SKM-1 treated with dmso at 0.1 percent for 144 hours (cell line): ENCODE measurements around the gene ZNF862.
"Not testable (repeated sequence)": the region's sequence is repeated elsewhere in the genome, so short reads cannot be mapped to it uniquely, and the experiment has no call there.

Experiments used
- DNase-seq: peaks from one replicate; lab custom pipeline; 2025; ENCODE audit not compliant: unreplicated experiment; lab: John Stamatoyannopoulos, UW

The ZNF862 gene

DNA sequence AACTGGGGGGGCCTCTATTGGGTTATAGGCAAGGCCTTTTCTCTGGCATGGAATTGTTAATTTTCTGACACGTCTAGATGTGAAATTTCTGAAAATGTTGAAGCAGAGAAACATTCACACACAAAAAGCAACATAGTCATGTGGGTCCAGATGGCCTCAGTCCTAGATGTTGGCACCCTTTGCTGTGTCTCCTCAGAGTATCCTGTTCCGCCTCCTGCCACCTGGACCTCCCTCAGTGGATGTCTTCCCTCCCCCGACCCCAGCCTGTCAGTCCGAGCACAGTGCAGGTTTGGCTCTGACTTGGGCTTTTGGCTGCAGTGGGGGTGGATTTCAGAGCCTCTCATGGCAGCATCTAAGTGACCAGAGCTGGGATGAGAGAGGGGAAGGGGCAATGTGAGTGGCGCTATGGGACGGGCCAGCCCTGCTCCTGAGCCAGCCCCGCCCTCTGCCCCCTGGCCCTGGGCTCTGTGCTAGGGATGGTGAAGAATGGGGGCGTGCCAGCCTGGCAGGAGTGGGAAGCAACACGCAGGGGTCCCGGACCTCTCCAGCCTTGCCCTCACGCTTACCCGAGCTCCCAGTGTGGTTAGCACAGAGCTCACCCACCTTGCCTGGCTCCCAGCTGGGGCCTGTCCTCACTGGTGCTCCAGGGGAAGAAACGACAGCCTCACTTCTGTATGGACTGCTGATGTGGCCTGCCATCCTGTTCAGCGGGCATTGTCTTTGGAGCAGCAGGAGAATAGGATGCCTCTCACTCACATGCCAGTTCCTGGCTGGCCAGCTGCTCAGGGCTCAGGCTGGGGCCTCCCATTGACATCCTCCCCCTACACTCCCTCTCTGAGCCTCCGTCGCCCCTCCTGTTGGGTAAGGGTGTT lies 41.8 kb downstream of the ZNF862 start:
- DNase-seq, result no peak

DNA sequence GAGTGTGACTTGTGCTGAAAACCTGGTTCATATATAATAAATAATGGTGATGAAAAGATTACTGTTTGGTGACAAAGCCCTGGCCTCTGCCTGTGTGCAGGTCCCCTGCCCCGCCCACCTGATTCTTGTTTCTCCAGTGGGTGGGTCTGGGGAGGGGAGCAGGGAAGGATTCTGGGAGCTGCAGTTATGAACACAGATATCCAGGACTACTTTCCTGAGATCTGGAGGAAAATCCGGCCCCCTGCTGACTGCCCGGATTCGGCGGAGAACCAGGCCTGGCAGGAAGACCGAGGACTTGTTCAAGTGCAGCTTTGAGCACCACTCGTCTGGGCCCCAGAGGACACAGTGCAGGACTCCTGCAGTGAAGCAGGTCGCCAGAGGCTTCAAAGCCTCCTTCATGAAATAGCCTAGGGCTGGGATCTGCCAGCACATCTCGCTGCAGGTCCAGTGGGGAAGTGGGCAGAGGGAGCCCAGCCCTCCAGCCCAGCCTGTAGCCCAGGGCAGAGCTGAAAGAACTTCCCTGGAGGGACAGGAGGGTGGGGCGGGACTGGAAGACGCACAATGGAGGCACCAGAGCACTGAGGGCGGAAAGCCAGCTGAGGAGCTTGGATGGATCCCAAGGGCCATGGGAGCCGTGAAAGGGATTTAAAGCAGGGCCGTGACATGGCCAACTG lies 42.6 kb downstream of the ZNF862 start:
- DNase-seq, result no peak

DNA sequence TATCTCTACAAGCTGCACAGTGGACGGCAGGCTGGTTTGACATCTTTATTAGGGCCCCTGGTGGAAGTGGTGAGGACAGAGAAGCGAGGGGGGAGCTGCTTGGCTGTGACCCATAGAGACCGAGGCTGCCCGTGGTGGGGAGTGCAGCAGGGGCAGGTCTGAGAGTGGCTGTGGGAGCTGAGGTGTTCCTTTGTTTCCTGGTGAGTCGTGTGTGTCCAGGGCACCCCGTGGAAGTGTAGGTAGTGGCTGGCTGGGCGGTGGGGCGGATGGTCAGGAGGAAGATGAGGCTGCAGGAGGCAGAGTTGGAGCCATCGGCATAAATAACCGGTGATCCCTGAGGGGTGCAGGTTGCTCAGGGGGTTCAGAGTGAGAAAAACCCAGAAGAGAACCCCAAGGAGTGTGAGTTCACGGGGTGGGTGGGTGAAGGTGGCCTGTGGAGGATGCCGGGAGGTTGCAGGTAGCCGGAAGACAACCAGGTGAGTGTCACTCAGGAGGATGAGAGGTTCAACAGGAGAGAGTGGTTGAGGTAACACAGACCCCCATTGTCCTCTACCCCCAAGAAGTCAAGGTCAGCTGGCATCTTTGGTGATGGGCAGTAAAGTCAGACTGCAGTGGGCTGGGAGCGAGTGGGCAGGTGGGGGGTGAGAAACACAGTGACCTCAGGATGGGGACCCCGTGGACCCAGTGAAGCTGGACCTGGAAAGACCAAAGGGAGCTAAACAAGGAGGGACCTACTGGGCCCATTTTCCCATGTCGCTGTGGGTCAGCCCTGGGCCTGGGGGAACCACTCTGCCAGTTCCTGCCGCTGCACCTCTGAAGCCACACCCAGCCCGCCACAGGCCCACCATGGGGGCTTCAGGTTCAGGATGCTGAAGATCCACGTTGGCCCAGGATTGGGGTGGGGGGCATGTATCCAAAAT lies 43.4 kb downstream of the ZNF862 start:
- no peak for DNase-seq

DNA sequence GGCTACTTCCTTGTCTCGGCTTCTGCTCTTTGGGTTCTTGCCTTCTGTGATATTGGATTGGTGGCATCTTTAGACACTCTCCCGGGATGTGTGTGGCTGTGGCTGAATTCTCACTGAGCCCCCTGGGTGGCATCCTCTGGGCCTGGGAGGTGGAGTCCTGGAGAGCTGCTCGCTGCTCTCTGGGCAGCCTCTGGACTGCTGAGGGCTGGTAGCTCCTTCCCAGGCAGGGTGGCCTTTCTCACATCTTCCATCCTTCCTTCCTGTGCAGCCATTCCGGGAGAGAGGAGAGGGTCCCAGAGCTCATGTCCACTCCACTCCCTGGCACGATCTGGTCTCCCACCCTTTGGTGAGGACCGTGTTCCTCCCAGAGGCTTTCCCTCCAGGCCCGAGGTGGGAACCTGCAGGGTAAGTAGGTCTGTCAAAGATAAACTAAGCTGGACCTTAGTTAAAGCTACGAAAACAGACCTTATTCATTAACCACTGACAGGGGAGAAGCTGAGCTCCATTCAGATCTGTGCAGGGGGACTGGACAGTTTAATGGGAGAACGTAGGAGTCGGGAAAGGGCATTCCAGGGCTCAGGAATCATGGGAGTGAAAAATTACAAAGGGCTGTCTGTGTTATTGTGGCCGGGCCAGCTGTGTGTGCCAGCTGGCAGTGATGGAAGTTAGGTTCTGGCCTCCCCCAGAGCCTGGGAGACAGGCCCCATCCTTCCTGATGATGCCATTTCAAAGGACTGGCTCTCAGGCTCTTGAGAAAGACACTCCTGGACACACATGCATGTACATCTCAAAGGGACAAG lies 44.3 kb downstream of the ZNF862 start:
- DNase-seq, result no peak

DNA sequence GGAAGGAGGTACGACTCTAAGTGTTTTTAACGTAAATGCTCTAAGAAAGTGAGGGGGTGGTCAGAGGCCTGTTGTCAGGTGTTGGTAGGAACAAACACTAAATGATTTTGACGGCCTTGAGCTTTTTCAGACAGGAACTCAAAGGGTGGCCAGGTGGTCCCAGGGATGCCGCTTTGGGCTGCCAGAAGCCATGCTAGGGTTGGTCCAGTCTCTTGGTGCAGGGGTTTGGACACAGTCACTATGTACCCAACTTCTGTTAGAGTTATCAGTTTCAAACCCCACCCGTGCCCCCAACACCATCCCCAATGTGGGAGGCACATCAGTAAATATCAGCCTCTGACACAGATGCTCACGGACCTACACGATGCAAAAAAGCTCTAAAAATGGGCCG lies 44.9 kb downstream of the ZNF862 start:
- no peak for DNase-seq

DNA sequence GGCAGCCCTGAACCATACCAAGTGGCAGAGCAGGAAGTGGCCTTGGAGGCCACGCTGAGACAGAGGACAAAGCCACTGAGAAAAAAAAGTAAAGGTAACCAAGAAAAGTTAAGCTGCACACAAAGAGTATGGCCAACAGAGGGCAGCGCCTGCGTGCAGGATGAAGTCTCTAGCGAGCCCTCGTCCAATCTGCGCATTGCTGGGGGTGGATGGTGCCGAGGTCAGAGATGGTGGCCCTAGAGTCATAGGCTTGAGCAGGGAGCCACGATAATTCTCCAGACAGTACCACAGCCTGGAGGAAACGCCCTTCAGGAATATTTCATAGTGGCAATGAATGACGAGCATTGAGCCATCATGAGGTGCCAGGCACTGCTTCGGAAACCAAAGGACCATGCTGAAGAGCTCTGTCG lies 45.3 kb downstream of the ZNF862 start:
- DNase-seq, result peak; percentile 5

DNA sequence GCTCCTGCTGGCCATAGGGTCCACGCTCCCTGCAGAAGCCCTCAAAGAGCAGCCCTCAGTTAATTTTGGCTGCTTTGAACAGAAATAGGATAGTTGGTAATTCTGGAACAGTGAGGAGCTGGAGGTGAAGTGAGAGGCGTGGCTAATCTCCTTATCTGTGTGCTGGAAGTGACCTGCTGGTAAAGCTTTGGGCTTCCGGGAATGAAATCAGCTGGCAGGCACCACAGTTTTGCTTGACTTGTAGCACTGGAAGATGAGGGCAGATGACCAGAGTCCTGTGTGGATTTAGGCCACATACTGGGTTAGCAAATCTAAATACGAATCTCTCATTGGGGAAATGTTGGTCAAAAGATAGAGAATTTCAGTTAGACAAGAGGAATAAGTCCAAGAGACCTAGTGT lies 45.8 kb downstream of the ZNF862 start:
- DNase-seq, result no peak

DNA sequence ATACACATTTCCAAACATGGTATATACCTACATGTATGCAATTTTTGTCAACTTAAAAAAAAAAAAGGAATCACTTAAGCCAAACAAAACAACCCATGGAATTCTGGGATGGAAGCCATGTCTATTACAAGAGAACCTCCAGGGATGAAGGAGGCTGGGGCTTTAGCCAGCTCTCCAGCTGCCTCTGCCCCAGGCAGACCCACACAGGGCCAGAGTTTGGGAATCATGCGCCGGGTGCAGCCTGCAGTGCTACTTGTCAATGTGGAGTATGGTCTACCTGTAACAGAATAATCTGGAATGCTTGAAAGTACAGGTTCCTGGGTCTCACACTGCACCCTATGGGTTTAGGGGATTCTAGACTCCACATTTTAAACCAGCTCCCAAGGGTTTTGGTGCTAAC lies 46.4 kb downstream of the ZNF862 start:
- DNase-seq, result no peak

DNA sequence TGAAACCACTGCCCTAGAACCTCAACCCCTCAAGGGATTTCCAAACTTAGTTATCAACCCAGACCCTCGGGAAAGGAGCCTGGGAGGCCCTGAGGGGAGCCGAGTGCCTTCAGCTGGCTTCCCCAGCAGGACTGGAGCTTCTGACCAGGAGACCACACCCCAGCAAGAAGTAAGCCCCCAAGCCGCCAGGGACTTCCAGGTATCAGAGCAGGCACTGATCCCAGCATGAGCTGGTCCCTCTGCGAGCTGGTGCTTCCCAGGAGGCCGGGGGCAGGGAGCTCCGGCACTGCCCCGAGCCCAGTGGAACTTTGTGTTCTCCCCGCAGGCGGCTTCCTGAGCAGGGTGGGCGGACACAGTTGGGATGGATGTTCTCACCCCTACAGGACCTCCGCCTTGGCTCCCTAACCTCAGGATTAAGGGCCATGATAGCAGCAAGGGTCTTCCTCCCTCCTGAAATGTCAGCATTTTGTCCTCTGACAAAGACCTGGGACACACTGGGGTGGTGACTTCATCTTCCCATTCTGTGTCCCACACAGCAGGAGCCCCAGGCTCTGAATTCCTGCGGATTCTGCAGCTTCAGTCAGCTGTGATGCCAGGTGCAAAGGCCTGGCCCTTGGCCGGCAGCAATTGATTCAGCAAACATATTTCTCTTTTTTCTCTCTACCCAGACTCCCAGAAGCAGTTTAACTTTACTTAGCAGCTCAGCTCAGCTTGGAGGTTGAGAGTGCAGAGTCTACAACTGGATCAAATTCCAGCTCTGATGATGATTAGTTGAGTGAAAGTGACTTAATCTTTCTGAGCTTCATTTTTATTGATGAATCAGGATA lies 47.2 kb downstream of the ZNF862 start:
- DNase-seq, result no peak

DNA sequence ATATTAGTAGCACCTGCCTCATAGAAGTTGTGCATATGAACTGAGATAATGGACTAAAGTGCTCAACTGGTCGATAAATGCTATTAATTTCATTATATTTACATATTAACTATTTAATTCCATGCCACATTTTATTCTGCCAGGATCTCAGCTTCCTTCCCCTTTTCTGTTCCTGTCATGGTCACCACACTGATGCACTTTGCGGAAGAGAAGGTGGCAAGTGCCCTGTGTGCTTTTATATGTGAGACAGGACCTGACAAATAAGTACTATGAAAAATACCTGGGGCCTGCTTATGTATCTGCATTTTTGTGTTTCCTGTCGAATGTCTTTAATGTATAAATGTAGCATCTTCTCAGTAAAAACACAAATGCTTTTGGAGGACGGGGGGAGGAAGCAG lies 47.8 kb downstream of the ZNF862 start:
- DNase-seq, result no peak

DNA sequence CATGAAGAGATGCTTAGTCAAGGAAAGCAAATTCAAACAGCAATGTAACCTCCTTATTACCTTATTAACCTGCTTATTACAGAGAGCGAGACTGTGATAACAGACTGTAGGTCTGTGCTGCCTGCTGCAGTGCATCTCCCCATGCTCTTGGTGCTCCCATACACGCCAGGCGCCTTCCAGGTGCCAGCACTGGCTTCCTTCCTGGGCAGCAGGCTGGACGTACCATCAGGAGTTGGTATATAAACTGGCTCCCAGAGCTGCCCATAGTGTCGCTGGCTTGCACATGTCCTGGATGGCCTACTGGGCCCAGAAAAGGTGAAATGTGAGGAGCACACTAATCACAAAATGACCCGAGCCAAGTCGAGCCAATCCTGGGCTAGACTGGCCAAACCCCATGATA lies 49.1 kb downstream of the ZNF862 start:
- no peak for DNase-seq

DNA sequence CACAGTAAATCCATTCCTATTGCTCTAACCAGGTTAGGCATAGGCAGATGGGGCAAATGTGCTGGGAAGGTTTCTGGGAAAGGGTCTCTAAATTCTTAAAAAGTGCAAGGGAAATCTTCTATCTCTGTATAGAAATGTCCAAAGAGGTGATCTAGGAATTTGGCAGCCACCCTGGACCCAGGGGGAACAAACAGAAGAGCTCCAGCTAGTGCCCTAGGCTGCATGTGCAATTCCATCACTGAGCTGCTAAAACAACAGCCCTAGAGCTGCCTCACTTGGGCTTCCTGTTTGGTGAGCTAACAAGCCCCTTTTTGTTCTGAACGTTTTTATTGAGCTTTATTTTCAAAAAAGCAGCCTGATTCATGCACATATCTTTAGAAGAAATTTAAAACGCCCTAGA lies 52.5 kb downstream of the ZNF862 start:
- DNase-seq, result not testable (repeated sequence)

DNA sequence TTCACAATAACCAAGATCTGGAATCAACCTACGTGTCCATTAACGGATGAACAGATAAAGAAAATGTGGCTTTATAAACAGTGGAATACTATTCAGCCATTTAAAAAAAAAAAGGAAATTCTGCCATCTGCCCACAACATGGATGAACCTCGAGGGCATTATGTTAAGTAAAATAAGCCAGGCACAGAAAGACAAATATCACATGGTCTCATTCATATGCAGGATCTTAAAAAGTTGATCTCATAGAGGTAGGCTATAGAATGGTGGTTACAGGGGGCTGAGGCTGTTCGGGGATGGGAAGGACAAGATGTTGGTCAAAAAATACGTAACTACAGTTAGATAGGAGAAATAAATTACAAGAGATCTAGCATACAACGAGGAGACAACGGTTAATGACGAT lies 56.8 kb downstream of the ZNF862 start:
- not testable (repeated sequence) for DNase-seq

DNA sequence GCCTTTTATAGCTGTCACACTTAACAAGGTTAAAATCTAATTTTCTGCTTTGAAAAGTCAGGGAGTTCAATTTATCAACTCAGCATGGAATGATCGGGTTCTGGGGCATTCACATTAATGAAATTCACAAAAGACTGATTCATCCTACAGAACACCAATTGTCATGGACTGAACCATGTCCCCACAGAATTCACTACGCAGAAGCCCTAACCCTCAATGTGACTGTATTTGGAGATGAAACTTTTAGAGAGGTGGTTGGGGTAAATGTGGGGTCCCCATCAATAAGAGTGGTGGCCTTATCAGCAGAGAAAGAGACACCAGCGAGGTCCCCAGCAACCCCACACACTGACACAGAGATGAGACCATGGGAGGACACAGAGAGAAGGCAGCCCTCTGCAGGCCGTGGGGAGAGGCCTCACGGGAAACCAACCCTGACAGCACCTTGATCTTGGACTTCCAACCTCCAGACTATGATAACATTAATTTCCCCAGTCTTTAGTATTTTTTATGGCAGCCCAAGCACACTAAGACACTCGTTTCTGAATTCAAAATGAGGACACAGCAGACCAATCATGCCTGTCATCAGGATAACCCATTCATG lies 69.7 kb downstream of the ZNF862 start:
- DNase-seq, result not testable (repeated sequence)

DNA sequence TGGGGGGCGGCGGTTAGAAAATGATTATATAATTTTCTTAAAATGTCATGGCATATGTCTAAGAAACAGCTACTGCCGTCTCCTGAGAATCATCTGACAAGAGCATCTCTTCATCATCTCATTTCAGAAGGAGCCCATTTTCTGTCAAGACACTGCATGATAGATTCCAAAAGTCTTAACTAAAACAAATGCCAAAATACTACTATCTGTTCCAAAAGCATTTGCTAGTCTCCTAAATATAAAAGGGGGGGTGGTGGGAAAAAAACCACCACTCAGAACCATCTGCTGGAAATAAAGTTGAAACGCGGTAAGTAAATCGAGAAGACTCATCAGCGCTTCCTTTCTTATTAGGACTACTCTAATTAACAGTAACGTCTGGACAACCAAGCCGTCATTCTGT lies 72.0 kb downstream of the ZNF862 start:
- not testable (repeated sequence) for DNase-seq

DNA sequence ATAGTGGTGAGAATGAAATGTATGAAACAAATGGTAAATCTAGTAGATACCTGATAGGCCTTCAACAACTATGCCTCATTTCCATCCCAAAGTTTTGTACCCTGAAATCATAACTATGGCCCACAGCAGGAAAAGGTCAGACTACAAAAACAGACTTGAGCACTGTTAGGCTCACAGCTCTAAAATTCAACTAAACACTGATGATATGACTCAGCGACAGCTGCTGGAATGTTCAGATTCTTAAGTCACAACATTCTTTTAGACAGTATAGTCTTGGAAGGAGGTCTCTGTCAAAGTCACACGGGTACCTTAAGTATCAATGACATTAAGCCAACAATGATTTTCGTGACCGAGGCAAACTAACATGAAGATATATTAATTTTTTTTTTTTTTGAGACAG lies 74.0 kb downstream of the ZNF862 start:
- DNase-seq, result not testable (repeated sequence)
